ENCODE data around the gene EARS2.

EARS2 gene

GRCh38 chr16:23566724-23567123, 9.6 kb upstream of the EARS2 start:
- TF ChIP-seq CTCF (IDR thresholded peaks at IDR 0.05; ENCODE audit: low read length, missing control alignments), result no peak
- no peak for DNase-seq (ENCODE audit: low read depth)
- no peak overlapping the region for H3K4me3 ChIP-seq (replicated peaks; ENCODE audit: low read depth, low read length)

GRCh38 chr16:23564575-23565363, 7.6 kb upstream of the EARS2 start:
- H3K4me3 ChIP-seq (replicated peaks; ENCODE audit: low read depth, low read length), result no peak overlapping the region
- peak; percentile 3 for DNase-seq (ENCODE audit: low read depth)
- TF ChIP-seq CTCF (IDR thresholded peaks at IDR 0.05; ENCODE audit: low read length, missing control alignments), result no peak

GRCh38 chr16:23563186-23563585, 6.0 kb upstream of the EARS2 start:
- TF ChIP-seq CTCF (IDR thresholded peaks at IDR 0.05; ENCODE audit: low read length, missing control alignments), result no peak
- DNase-seq (ENCODE audit: low read depth), result no peak
- H3K4me3 ChIP-seq (replicated peaks; ENCODE audit: low read depth, low read length), result no peak overlapping the region

DNA sequence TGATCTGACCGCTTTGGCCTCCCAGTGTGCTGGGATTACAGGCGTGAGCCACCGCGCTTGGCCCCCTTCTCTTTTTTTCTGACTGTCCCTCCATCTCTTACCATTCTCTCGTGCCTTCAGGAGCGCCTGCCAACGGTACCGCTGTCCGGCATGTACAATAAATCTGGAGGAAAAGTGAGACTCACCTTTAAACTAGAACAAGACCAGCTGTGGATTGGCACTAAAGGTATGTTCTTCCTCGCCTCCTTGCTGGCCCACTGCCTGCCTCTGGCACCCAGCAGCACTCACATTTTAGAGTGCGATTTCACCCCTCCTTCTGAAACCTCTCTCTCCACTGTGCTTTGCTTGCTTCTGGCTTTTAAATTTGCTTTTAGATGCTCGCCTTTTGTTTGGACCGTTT, 5.4 kb upstream of the EARS2 start:
- H3K4me3 ChIP-seq (replicated peaks; ENCODE audit: low read depth, low read length), result no peak overlapping the region
- TF ChIP-seq CTCF (IDR thresholded peaks at IDR 0.05; ENCODE audit: low read length, missing control alignments), result no peak
- DNase-seq (ENCODE audit: low read depth), result no peak

- DNase-seq (ENCODE audit: low read depth), result no peak
- no peak for TF ChIP-seq CTCF (IDR thresholded peaks at IDR 0.05; ENCODE audit: low read length, missing control alignments)
- H3K4me3 ChIP-seq (replicated peaks; ENCODE audit: low read depth, low read length), result no peak overlapping the region
These were observed 4.4 kb upstream of the EARS2 start for GRCh38 chr16:23561586-23561985.

DNA sequence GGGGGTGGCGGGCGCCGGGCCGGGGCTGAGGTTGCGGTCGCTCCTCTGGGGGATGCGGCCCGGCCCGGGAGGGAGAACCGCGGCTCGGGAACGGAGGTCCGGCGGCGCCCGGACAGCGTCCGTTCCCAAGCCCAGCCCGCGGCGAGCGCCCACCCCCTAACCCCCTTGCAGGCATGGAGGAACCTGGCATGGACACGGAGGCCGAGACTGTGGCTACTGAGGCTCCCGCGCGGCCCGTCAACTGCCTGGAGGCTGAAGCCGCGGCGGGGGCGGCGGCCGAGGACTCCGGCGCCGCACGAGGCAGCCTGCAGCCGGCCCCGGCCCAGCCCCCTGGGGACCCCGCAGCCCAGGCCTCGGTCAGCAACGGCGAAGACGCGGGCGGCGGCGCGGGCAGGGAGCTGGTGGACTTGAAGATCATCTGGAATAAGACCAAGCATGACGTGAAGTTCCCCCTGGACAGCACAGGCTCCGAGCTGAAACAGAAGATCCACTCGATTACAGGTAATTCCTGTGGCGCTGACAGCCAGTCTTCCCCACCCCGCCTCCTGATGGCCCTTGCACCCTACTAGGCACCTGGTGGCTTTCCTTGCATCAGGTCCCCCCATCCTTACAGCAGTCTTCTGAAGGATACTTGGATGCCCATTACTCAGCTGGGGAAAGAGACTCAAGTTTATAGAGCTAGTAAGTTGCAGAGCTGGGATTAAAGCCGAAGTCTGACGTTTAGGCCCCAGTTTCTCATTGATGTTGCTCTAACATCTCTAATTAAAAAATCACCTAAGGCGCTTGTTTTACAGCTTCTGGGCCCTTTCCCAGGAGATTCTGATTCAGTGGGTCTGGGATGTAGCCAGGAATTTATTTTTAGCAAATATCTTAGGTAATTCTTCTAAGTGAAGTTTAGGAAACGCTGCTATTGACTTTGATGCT, 891 bp upstream of the EARS2 start:
- peak; percentile 33 for DNase-seq (ENCODE audit: low read depth)
- H3K4me3 ChIP-seq (replicated peaks; ENCODE audit: low read depth, low read length), result peak overlapping the region; percentile 89
- no peak for TF ChIP-seq CTCF (IDR thresholded peaks at IDR 0.05; ENCODE audit: low read length, missing control alignments)
